Measurements from ENCODE around the gene KDM2A. TPM values are rescaled to one million over a fixed set of nuclear protein-coding genes. Genes with fewer than 3 reads are reported as not detected.

Gene KDM2A
- total and polyA plus RNA-seq, 2 experiments from 2014 or later = 25.0 to 54.1 TPM

DNA sequence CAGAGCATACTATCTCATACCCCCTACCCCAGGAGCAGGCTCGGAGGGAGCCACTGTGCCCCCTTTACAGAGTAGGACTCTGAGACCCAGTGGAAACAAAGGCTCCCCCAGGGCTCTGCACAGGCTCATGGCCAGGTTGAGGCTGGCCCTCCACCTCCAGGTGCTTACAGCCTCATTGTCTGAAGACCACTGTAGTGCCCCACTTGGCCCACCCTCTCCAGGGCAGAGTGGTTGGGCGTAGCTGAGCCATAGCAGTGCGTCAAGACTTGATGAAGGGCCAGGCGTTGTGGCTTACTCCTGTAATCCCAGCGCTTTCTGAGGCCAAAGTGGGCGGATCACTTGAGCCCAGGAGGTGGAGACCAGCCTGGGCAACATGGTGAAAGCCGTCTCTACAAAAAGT, 171.7 kb downstream of the KDM2A start (continued):
- TF ChIP-seq, protein P1, sequence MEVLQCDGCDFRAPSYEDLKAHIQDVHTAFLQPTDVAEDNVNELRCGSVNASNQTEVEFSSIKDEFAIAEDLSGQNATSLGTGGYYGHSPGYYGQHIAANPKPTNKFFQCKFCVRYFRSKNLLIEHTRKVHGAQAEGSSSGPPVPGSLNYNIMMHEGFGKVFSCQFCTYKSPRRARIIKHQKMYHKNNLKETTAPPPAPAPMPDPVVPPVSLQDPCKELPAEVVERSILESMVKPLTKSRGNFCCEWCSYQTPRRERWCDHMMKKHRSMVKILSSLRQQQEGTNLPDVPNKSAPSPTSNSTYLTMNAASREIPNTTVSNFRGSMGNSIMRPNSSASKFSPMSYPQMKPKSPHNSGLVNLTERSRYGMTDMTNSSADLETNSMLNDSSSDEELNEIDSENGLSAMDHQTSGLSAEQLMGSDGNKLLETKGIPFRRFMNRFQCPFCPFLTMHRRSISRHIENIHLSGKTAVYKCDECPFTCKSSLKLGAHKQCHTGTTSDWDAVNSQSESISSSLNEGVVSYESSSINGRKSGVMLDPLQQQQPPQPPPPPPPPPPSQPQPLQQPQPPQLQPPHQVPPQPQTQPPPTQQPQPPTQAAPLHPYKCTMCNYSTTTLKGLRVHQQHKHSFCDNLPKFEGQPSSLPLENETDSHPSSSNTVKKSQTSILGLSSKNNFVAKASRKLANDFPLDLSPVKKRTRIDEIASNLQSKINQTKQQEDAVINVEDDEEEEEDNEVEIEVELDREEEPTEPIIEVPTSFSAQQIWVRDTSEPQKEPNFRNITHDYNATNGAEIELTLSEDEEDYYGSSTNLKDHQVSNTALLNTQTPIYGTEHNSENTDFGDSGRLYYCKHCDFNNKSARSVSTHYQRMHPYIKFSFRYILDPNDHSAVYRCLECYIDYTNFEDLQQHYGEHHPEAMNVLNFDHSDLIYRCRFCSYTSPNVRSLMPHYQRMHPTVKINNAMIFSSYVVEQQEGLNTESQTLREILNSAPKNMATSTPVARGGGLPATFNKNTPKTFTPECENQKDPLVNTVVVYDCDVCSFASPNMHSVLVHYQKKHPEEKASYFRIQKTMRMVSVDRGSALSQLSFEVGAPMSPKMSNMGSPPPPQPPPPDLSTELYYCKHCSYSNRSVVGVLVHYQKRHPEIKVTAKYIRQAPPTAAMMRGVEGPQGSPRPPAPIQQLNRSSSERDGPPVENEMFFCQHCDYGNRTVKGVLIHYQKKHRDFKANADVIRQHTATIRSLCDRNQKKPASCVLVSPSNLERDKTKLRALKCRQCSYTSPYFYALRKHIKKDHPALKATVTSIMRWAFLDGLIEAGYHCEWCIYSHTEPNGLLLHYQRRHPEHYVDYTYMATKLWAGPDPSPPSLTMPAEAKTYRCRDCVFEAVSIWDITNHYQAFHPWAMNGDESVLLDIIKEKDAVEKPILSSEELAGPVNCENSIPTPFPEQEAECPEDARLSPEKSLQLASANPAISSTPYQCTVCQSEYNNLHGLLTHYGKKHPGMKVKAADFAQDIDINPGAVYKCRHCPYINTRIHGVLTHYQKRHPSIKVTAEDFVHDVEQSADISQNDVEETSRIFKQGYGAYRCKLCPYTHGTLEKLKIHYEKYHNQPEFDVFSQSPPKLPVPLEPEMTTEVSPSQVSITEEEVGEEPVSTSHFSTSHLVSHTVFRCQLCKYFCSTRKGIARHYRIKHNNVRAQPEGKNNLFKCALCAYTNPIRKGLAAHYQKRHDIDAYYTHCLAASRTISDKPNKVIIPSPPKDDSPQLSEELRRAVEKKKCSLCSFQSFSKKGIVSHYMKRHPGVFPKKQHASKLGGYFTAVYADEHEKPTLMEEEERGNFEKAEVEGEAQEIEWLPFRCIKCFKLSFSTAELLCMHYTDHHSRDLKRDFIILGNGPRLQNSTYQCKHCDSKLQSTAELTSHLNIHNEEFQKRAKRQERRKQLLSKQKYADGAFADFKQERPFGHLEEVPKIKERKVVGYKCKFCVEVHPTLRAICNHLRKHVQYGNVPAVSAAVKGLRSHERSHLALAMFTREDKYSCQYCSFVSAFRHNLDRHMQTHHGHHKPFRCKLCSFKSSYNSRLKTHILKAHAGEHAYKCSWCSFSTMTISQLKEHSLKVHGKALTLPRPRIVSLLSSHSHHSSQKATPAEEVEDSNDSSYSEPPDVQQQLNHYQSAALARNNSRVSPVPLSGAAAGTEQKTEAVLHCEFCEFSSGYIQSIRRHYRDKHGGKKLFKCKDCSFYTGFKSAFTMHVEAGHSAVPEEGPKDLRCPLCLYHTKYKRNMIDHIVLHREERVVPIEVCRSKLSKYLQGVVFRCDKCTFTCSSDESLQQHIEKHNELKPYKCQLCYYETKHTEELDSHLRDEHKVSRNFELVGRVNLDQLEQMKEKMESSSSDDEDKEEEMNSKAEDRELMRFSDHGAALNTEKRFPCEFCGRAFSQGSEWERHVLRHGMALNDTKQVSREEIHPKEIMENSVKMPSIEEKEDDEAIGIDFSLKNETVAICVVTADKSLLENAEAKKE (CRISPR knock-in tag; IDR thresholded peaks at IDR 0.05) = no peak
- TF ChIP-seq ZNF331 (CRISPR knock-in tag; IDR thresholded peaks at IDR 0.05; ENCODE audit: low read depth) (no peak), EZH2phosphoT487 (IDR thresholded peaks at IDR 0.05; ENCODE audit: unreplicated experiment) (no peak)
- TF ChIP-seq, protein P2, sequence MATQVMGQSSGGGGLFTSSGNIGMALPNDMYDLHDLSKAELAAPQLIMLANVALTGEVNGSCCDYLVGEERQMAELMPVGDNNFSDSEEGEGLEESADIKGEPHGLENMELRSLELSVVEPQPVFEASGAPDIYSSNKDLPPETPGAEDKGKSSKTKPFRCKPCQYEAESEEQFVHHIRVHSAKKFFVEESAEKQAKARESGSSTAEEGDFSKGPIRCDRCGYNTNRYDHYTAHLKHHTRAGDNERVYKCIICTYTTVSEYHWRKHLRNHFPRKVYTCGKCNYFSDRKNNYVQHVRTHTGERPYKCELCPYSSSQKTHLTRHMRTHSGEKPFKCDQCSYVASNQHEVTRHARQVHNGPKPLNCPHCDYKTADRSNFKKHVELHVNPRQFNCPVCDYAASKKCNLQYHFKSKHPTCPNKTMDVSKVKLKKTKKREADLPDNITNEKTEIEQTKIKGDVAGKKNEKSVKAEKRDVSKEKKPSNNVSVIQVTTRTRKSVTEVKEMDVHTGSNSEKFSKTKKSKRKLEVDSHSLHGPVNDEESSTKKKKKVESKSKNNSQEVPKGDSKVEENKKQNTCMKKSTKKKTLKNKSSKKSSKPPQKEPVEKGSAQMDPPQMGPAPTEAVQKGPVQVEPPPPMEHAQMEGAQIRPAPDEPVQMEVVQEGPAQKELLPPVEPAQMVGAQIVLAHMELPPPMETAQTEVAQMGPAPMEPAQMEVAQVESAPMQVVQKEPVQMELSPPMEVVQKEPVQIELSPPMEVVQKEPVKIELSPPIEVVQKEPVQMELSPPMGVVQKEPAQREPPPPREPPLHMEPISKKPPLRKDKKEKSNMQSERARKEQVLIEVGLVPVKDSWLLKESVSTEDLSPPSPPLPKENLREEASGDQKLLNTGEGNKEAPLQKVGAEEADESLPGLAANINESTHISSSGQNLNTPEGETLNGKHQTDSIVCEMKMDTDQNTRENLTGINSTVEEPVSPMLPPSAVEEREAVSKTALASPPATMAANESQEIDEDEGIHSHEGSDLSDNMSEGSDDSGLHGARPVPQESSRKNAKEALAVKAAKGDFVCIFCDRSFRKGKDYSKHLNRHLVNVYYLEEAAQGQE (IDR thresholded peaks at IDR 0.05; ENCODE audit: unreplicated experiment) = no peak

Measured in GM23338 (cell line).